HL-60 (cell line): ENCODE results near the gene XPNPEP2.

ENCODE experiments used
- DNase-seq, 2 experiments: peaks; one replicate each; pipeline ENCODE4 v3.0.0-alpha.2; 2010 to 2020; ENCODE audit warnings: low read depth in 1 of 2, low spot score in 1 of 2
- H3K27ac ChIP-seq: fragments of 250-450 bp; sonication (Bioruptor Pico); replicated peaks from 2 replicates; pipeline ENCODE4 v1.5.1; 2020; ENCODE audit warnings: mild to moderate bottlenecking, moderate library complexity
- H3K27me3 ChIP-seq: fragments of 250-450 bp; sonication (Bioruptor Pico); 2 replicates; pipeline ENCODE4 v1.5.1; 2021; ENCODE audit warnings: mild to moderate bottlenecking, moderate library complexity; ENCODE audit not compliant: insufficient read depth, poor library complexity, severe bottlenecking
- H3K4me3 ChIP-seq: replicated peaks from 2 replicates; pipeline ENCODE4 v1.5.1; 2011; ENCODE audit warnings: mild to moderate bottlenecking, control low read depth, low read length; ENCODE audit not compliant: insufficient read depth
- GABPA ChIP-seq: IDR thresholded peaks from 2 replicates; pipeline ENCODE4 v1.6.1; 2012; ENCODE audit warnings: low read depth
- POLR2AphosphoS5 ChIP-seq: IDR thresholded peaks from 2 replicates; pipeline ENCODE4 v1.6.1; 2012; ENCODE audit warnings: low read depth
- SPI1 ChIP-seq: IDR thresholded peaks from 2 replicates; pipeline ENCODE4 v1.6.1; 2012; ENCODE audit warnings: low read depth, mild to moderate bottlenecking, borderline replicate concordance
- TF ChIP-seq, protein P1 (sequence below): IDR thresholded peaks from one replicate; pipeline ENCODE4 v1.5.1; 2011; ENCODE audit warnings: low read length, control low read depth, inconsistent platforms; ENCODE audit not compliant: insufficient read depth
- TF ChIP-seq, protein P2 (sequence below): IDR thresholded peaks from 2 replicates; pipeline ENCODE4 v1.6.1; 2012; ENCODE audit warnings: low read depth; ENCODE audit not compliant: insufficient replicate concordance

Gene XPNPEP2

DNA sequence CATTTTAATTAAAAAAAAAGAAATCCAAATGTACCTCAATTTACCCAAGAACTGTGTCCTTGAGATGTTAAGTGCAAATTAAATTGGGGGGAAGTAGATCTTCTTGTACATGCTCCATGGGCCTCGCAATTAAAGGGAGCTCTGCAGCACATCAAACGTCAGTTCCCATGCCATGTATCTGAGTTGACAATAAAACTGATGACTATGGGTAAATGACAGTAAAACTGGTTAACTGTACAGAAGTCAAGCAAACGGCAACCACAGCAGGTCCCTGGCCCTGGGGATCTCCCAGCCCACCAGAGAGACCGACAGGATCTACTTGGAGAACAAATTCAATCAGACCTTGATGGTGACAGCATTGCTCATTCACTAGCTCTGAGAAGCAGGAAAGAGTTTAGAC, 32.8 kb upstream of the XPNPEP2 start:
- no peaks in the 10 kb centered on the region for H3K27me3 ChIP-seq
- no peak overlapping the region for H3K27ac ChIP-seq
- H3K4me3 ChIP-seq, result no peak overlapping the region
- no peak for DNase-seq
- TF ChIP-seq POLR2AphosphoS5, result no peak
- no peak for TF ChIP-seq GABPA
- TF ChIP-seq, protein P1, sequence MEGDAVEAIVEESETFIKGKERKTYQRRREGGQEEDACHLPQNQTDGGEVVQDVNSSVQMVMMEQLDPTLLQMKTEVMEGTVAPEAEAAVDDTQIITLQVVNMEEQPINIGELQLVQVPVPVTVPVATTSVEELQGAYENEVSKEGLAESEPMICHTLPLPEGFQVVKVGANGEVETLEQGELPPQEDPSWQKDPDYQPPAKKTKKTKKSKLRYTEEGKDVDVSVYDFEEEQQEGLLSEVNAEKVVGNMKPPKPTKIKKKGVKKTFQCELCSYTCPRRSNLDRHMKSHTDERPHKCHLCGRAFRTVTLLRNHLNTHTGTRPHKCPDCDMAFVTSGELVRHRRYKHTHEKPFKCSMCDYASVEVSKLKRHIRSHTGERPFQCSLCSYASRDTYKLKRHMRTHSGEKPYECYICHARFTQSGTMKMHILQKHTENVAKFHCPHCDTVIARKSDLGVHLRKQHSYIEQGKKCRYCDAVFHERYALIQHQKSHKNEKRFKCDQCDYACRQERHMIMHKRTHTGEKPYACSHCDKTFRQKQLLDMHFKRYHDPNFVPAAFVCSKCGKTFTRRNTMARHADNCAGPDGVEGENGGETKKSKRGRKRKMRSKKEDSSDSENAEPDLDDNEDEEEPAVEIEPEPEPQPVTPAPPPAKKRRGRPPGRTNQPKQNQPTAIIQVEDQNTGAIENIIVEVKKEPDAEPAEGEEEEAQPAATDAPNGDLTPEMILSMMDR, result no peak
- no peak for TF ChIP-seq SPI1
- TF ChIP-seq, protein P2, sequence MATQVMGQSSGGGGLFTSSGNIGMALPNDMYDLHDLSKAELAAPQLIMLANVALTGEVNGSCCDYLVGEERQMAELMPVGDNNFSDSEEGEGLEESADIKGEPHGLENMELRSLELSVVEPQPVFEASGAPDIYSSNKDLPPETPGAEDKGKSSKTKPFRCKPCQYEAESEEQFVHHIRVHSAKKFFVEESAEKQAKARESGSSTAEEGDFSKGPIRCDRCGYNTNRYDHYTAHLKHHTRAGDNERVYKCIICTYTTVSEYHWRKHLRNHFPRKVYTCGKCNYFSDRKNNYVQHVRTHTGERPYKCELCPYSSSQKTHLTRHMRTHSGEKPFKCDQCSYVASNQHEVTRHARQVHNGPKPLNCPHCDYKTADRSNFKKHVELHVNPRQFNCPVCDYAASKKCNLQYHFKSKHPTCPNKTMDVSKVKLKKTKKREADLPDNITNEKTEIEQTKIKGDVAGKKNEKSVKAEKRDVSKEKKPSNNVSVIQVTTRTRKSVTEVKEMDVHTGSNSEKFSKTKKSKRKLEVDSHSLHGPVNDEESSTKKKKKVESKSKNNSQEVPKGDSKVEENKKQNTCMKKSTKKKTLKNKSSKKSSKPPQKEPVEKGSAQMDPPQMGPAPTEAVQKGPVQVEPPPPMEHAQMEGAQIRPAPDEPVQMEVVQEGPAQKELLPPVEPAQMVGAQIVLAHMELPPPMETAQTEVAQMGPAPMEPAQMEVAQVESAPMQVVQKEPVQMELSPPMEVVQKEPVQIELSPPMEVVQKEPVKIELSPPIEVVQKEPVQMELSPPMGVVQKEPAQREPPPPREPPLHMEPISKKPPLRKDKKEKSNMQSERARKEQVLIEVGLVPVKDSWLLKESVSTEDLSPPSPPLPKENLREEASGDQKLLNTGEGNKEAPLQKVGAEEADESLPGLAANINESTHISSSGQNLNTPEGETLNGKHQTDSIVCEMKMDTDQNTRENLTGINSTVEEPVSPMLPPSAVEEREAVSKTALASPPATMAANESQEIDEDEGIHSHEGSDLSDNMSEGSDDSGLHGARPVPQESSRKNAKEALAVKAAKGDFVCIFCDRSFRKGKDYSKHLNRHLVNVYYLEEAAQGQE, result no peak

DNA sequence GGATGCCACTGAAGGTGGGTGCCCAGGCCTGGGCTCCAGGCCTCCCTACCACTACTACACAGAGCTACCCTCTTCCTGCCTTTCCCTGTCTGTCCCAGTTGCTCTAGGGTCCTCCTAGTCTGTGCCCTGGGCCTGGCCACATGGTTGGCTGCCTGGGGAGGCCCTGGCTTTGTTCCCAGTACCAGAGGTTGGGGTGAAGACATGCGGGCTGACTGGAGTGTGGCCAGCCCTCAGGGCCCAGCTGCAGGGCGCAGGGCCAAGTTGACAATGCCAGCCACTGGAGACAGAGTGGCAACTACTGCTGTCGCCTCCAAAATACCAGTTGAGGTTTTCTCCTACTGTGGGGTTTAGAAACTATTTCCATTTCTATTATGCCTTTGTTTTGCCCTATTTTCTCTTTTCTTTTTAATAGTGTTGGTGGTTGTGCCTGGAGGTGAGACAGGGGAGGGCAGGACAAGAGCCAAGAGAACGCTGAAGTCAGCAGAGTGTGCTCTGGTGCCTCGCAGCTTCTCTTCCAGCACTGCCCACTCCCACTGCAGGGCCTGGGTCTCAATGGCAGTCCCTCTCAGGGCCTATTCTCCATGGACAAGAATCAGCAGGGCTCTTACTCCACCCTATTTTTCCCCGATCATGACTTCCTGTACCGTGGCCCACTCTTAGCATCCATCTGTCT, 32.2 kb upstream of the XPNPEP2 start:
- TF ChIP-seq, protein P2, result no peak
- TF ChIP-seq POLR2AphosphoS5 (no peak), SPI1 (no peak), GABPA (no peak)
- TF ChIP-seq, protein P1, result no peak
- DNase-seq, result no peak
- no peak overlapping the region for H3K27ac ChIP-seq
- H3K27me3 ChIP-seq, result no peaks in the 10 kb centered on the region
- no peak overlapping the region for H3K4me3 ChIP-seq

DNA sequence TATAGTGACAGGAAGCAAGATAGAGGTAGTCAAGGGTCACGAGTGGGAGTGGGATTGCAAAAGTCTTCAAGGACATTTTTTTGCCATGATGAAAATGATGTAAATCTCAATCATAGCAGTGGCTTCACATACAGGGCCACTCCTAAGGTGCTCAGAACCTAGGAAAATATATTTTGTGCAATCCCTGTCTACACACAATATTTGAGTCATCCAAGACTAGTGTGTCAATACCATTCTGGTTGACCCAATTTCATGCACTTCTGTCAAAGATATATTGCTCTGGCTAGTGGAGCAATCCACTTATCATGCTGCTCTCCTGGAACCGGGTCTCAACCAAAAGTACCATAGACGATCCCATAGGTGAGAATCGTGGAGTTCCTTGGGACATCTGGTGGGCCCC, 24.2 kb upstream of the XPNPEP2 start:
- Histone ChIP-seq H3K4me3 (no peak overlapping the region), H3K27ac (no peak overlapping the region), H3K27me3 (no peaks in the 10 kb centered on the region)
- DNase-seq, result no peak
- TF ChIP-seq GABPA (no peak), SPI1 (no peak), POLR2AphosphoS5 (no peak)
- TF ChIP-seq, protein P1, result no peak
- TF ChIP-seq, protein P2, result no peak
